T follicular helper cell (primary cell): ENCODE data around the gene TEAD1.

Experiments used
- DNase-seq: peaks from one replicate; pipeline ENCODE4 v3.0.0-alpha.2; 2020; ENCODE audit warnings: low read depth

Gene TEAD1

GRCh38 chr11:12809864-12810567, 135.8 kb downstream of the TEAD1 start:
- DNase-seq = no peak

- no peak for DNase-seq
Observed at GRCh38 chr11:12810568-12810894, 136.3 kb downstream of the TEAD1 start.

- DNase-seq = no peak
Observed at GRCh38 chr11:12811861-12812260, 137.6 kb downstream of the TEAD1 start.

- no peak for DNase-seq
Observed at GRCh38 chr11:12812849-12813248, 138.6 kb downstream of the TEAD1 start.

GRCh38 chr11:12813371-12814225, 139.4 kb downstream of the TEAD1 start:
- no peak for DNase-seq

GRCh38 chr11:12815129-12815480, 140.9 kb downstream of the TEAD1 start:
- no peak for DNase-seq

GRCh38 chr11:12815931-12816494, 141.8 kb downstream of the TEAD1 start:
- DNase-seq = no peak

- no peak for DNase-seq
Observed at GRCh38 chr11:12817681-12818332, 143.6 kb downstream of the TEAD1 start.

GRCh38 chr11:12818333-12819015, 144.3 kb downstream of the TEAD1 start:
- no peak for DNase-seq

GRCh38 chr11:12822392-12823022, 148.3 kb downstream of the TEAD1 start:
- DNase-seq = no peak

- DNase-seq = no peak
Observed at GRCh38 chr11:12824281-12825041, 150.2 kb downstream of the TEAD1 start.

- no peak for DNase-seq
Observed at GRCh38 chr11:12826441-12826840, 152.2 kb downstream of the TEAD1 start.

GRCh38 chr11:12827369-12827768, 153.1 kb downstream of the TEAD1 start:
- DNase-seq = no peak

GRCh38 chr11:12827929-12828812, 153.9 kb downstream of the TEAD1 start:
- no peak for DNase-seq

- no peak for DNase-seq
Observed at GRCh38 chr11:12829131-12829530, 154.9 kb downstream of the TEAD1 start.

- DNase-seq = no peak
Observed at GRCh38 chr11:12829540-12830314, 155.5 kb downstream of the TEAD1 start.

GRCh38 chr11:12831471-12832202, 157.4 kb downstream of the TEAD1 start:
- no peak for DNase-seq

GRCh38 chr11:12832480-12833224, 158.4 kb downstream of the TEAD1 start:
- no peak for DNase-seq
